Spinal cord (tissue), 10 donors: ENCODE results near the gene CNOT1. TPM values are rescaled to one million over a fixed set of nuclear protein-coding genes. Genes with fewer than 3 reads are reported as not detected.
A peak's percentile ranks its signal among the peaks of the same experiment; 100 is the strongest.

Experiments used
- DNase-seq, 6 donors: peaks; one replicate each; pipeline versions ENCODE4 v3.0.0 to v3.0.0-alpha.2; 2013 to 2015; ENCODE audit warnings: low spot score in 6 of 6, low read depth in 4 of 6
- H3K27ac ChIP-seq: one replicate; pipeline ENCODE4 v1.5.1; 2013; ENCODE audit warnings: low read depth, low read length, control low read depth
- H3K27me3 ChIP-seq: one replicate; pipeline ENCODE4 v1.6.1; 2013; ENCODE audit warnings: low read length; ENCODE audit not compliant: control insufficient read depth, insufficient read depth
- H3K36me3 ChIP-seq: one replicate; pipeline ENCODE4 v1.6.1; 2013; ENCODE audit warnings: low read length; ENCODE audit not compliant: control insufficient read depth, insufficient read depth
- H3K4me1 ChIP-seq: one replicate; pipeline ENCODE4 v1.6.1; 2013; ENCODE audit warnings: low read length; ENCODE audit not compliant: control insufficient read depth, insufficient read depth
- H3K4me3 ChIP-seq: one replicate; pipeline ENCODE4 v1.5.1; 2013; ENCODE audit warnings: low read depth, low read length, control low read depth
- H3K9me3 ChIP-seq: one replicate; pipeline ENCODE4 v1.6.1; 2013; ENCODE audit warnings: low read length; ENCODE audit not compliant: control insufficient read depth, insufficient read depth
- WGBS: methylation state at CpG from one replicate; pipeline ENCODE4 v1.1.5; 2013; ENCODE audit warnings: missing lambda C conversion rate; ENCODE audit not compliant: insufficient coverage; 5-methylcytosine and 5-hydroxymethylcytosine counted together
- polyA plus RNA-seq, 2 donors: library from polyadenylated mRNA; unstranded; fragments of 120-200 nt; gene quantifications; one replicate each; pipeline ENCODE4 v1.2.1, GENCODE V29; 2013; ENCODE audit not compliant: insufficient read length in 2 of 2
- total RNA-seq, 2 donors: library from RNA; depleted of rRNA in 1 of 2; stranded (reverse); fragments of 120-200 nt in 1 of 2; fragments of >200 nt in 1 of 2; gene quantifications; one replicate each; pipeline versions ENCODE4 v1.2.3 to v1.2.4, GENCODE V29; 2013 to 2014
- donor health status: healthy.

CNOT1 gene
- total and polyA plus RNA-seq, 4 donors, result 105 to 139 (median 118) TPM

- DNase-seq, result no peak
- H3K27me3 ChIP-seq, result no peaks in the 10 kb centered on the region
- H3K27ac ChIP-seq, result no peak overlapping the region
- H3K4me1 ChIP-seq, result no peaks in the 10 kb centered on the region
- WGBS, result 67% methylated on average over 1 of the region's 3 CpGs
- no peaks in the 10 kb centered on the region for H3K9me3 ChIP-seq
- no peak overlapping the region for H3K4me3 ChIP-seq
- H3K36me3 ChIP-seq, result peaks cover 49% of the 10 kb centered on the region
Observed at GRCh38 chr16:58535100-58535499, 94.5 kb downstream of the CNOT1 start.

DNA sequence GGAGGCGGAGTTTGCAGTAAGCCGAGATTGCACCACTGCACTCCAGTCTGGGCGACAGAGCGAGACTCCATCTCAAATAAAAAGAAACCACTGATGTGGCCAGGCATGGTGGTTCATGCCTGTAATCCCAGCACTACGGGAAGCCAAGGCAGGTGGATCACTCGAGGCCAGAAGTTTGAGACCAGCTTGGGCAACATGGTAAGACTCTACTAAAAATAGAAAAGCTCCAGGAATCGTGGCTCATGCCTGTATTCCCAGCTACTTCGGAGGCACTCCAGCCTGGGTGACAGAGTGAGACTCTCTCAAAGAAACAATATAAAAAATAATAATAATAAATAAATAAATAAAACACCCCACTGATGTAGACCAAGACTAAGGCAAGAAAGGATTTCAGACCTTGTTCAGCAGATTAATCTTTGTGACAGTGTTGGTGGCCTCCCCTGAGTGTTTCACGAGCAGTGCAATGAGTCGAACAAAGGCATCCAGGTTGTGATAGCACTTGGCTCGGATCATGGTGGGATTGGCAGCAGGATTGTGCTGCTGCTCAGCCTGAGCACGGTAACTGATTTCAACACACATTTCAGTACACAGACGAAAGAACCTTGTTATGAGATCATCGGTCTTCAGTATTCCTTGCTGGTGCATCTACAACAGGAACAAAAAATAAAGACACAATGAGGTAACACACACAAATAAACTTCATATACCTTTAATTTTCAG lies 95.7 kb downstream of the CNOT1 start:
- Histone ChIP-seq H3K27me3 (no peaks in the 10 kb centered on the region), H3K36me3 (peaks cover 46% of the 10 kb centered on the region), H3K4me3 (no peak overlapping the region), H3K4me1 (no peaks in the 10 kb centered on the region), H3K9me3 (no peaks in the 10 kb centered on the region), H3K27ac (no peak overlapping the region)
- DNase-seq, result no peak
- WGBS, result 90% methylated on average over 11 of the region's 14 CpGs

- no peak for DNase-seq
- H3K4me3 ChIP-seq, result no peak overlapping the region
- no peaks in the 10 kb centered on the region for H3K27me3 ChIP-seq
- WGBS, result 90% methylated on average over 3 of the region's 3 CpGs
- H3K9me3 ChIP-seq, result no peaks in the 10 kb centered on the region
- peaks cover 48% of the 10 kb centered on the region for H3K36me3 ChIP-seq
- no peak overlapping the region for H3K27ac ChIP-seq
- H3K4me1 ChIP-seq, result no peaks in the 10 kb centered on the region
Observed at GRCh38 chr16:58532414-58532813, 97.2 kb downstream of the CNOT1 start.

- 96% methylated on average over 3 of the region's 5 CpGs for WGBS
- Histone ChIP-seq H3K4me3 (no peak overlapping the region), H3K9me3 (no peaks in the 10 kb centered on the region), H3K4me1 (no peaks in the 10 kb centered on the region), H3K27ac (no peak overlapping the region), H3K36me3 (peaks cover 52% of the 10 kb centered on the region), H3K27me3 (no peaks in the 10 kb centered on the region)
- no peak for DNase-seq
Observed at GRCh38 chr16:58530179-58530578, 99.4 kb downstream of the CNOT1 start.

GRCh38 chr16:58519707-58520106 lies 109.9 kb downstream of the CNOT1 start:
- H3K4me1 ChIP-seq, result peaks cover 10% of the 10 kb centered on the region
- no peaks in the 10 kb centered on the region for H3K27me3 ChIP-seq
- peaks cover 58% of the 10 kb centered on the region for H3K36me3 ChIP-seq
- DNase-seq, result no peak
- no peak overlapping the region for H3K27ac ChIP-seq
- H3K4me3 ChIP-seq, result no peak overlapping the region
- H3K9me3 ChIP-seq, result no peaks in the 10 kb centered on the region

GRCh38 chr16:58518980-58519368 lies 110.7 kb downstream of the CNOT1 start:
- no CpG with 5 or more reads among the region's 1 CpG for WGBS
- H3K36me3 ChIP-seq, result peaks cover 56% of the 10 kb centered on the region

DNA sequence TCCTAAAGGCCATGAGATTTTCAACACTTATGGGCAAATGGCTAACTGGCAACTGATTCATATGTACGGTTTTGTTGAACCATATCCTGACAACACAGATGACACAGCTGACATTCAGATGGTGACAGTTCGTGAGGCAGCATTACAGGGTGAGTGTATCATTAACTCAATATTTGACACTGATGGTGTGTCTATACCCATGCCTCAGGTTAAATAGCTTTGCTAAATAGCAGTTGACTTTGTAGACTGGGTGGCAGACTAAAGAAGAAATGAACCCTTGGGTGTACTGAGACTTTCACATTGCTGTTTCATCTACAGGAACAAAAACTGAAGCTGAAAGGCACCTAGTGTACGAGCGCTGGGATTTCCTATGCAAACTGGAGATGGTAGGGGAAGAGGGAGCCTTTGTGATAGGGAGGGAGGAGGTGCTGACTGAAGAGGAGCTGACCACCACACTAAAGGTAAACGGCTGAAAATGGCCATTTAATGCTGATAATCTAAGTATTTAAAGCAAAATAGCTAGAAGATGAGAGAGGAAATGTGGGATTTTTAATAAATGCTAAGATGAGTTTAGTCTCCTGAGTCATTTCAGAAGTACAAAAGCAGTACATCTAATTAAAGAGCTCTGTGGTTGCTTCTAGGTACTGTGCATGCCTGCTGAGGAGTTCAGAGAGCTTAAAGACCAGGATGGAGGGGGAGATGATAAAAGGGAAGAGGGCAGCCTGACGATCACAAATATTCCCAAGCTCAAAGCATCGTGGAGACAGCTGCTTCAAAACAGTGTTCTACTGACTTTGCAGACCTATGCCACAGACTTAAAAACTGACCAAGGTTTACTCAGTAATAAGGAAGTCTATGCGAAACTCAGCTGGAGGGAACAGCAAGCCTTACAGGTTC lies 111.3 kb downstream of the CNOT1 start:
- H3K27me3 ChIP-seq, result no peaks in the 10 kb centered on the region
- peaks cover 53% of the 10 kb centered on the region for H3K36me3 ChIP-seq
- WGBS, result 96% methylated on average over 6 of the region's 8 CpGs

More at GRCh38 chr16:58518980-58519368, 110.7 kb downstream of the CNOT1 start:
- no peaks in the 10 kb centered on the region for H3K27me3 ChIP-seq
- no peaks in the 10 kb centered on the region for H3K9me3 ChIP-seq
- H3K27ac ChIP-seq, result no peak overlapping the region
- peaks cover 16% of the 10 kb centered on the region for H3K4me1 ChIP-seq
- no peak for DNase-seq
- H3K4me3 ChIP-seq, result no peak overlapping the region

DNA sequence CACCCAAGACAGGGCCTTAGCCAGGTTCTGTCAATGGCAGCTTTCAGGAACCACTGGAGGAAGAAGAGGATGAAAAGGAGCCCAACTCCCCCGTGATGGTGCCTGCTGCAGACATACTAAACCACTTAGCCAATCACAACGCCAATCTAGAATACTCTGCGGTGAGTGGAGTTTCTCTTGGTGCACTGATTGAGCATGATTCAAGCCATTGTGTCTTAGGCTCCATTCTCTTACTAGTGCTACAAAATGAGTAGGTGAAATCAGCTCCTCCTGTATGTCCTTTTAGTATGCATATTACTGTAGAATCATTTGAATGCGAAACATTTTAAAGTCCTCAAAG lies 112.9 kb downstream of the CNOT1 start:
- H3K4me1 ChIP-seq, result peaks cover 18% of the 10 kb centered on the region
- H3K27me3 ChIP-seq, result no peaks in the 10 kb centered on the region
- H3K4me3 ChIP-seq, result no peak overlapping the region
- WGBS, result 80% methylated on average over 1 of the region's 4 CpGs
- H3K9me3 ChIP-seq, result no peaks in the 10 kb centered on the region
- no peak overlapping the region for H3K27ac ChIP-seq
- peaks cover 48% of the 10 kb centered on the region for H3K36me3 ChIP-seq
- DNase-seq, result no peak

More for the DNA sequence above, 111.3 kb downstream of the CNOT1 start:
- Histone ChIP-seq H3K9me3 (no peaks in the 10 kb centered on the region), H3K4me3 (no peak overlapping the region), H3K4me1 (peaks cover 16% of the 10 kb centered on the region), H3K27ac (no peak overlapping the region)
- DNase-seq, result no peak

DNA sequence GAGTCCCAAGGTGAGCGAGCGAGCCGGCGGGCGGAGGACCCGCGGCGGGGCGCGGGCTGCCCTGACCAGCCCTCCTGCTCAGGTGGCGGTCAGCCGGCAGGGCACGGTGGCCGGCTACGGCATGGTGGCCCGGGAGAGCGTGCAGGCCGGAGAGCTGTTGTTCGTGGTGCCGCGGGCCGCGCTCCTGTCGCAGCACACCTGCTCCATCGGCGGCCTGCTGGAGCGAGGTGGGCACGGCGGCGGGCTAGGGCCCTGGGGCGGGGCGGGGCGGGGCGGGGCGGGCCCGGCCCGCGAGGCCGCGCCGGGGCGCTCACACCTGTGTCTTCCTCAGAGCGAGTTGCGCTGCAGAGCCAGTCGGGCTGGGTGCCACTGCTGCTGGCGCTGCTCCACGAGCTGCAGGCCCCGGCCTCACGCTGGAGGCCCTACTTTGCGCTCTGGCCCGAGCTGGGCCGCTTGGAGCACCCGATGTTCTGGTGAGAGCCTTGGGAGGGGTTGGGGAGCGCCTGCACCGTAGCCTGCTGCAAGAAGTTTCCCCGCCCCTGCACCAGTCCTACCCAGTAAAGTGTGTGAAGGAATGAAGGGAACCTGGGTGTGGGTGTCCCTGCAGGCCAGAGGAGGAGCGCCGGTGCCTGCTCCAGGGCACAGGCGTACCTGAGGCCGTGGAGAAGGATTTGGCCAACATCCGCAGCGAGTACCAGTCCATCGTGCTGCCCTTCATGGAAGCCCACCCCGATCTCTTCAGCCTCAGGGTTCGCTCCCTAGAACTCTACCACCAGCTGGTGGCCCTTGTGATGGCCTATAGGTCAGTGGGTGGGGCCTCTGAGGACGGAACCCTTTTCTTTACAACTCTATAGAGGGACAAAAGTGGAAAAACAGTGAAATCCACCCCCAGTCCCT lies 113.5 kb downstream of the CNOT1 start:
- Histone ChIP-seq H3K4me3 (peak overlapping the region; percentile 77), H3K4me1 (peaks cover 24% of the 10 kb centered on the region), H3K27me3 (no peaks in the 10 kb centered on the region), H3K9me3 (no peaks in the 10 kb centered on the region), H3K27ac (peak overlapping the region; percentile 67), H3K36me3 (peaks cover 50% of the 10 kb centered on the region)
- DNase-seq, result peak in 1 of 6 donors; percentile 24
- WGBS, result 13% methylated on average over 63 of the region's 66 CpGs
